HL-60 (cell line): Measurements from ENCODE around the gene HECTD4.

Source experiments
- DNase-seq, 2 experiments: peaks; one replicate each; pipeline ENCODE4 v3.0.0-alpha.2; 2010 to 2020; ENCODE audit warnings: low read depth in 1 of 2, low spot score in 1 of 2
- H3K27ac ChIP-seq: fragments of 250-450 bp; sonication (Bioruptor Pico); replicated peaks from 2 replicates; pipeline ENCODE4 v1.5.1; 2020; ENCODE audit warnings: mild to moderate bottlenecking, moderate library complexity
- H3K27me3 ChIP-seq: fragments of 250-450 bp; sonication (Bioruptor Pico); 2 replicates; pipeline ENCODE4 v1.5.1; 2021; ENCODE audit warnings: mild to moderate bottlenecking, moderate library complexity; ENCODE audit not compliant: insufficient read depth, poor library complexity, severe bottlenecking
- H3K4me3 ChIP-seq: replicated peaks from 2 replicates; pipeline ENCODE4 v1.5.1; 2011; ENCODE audit warnings: mild to moderate bottlenecking, control low read depth, low read length; ENCODE audit not compliant: insufficient read depth
- GABPA ChIP-seq: IDR thresholded peaks from 2 replicates; pipeline ENCODE4 v1.6.1; 2012; ENCODE audit warnings: low read depth
- POLR2AphosphoS5 ChIP-seq: IDR thresholded peaks from 2 replicates; pipeline ENCODE4 v1.6.1; 2012; ENCODE audit warnings: low read depth
- SPI1 ChIP-seq: IDR thresholded peaks from 2 replicates; pipeline ENCODE4 v1.6.1; 2012; ENCODE audit warnings: low read depth, mild to moderate bottlenecking, borderline replicate concordance
- TF ChIP-seq, protein P1 (sequence below): IDR thresholded peaks from 2 replicates; pipeline ENCODE4 v1.6.1; 2012; ENCODE audit warnings: low read depth; ENCODE audit not compliant: insufficient replicate concordance
- TF ChIP-seq, protein P2 (sequence below): IDR thresholded peaks from one replicate; pipeline ENCODE4 v1.5.1; 2011; ENCODE audit warnings: low read length, control low read depth, inconsistent platforms; ENCODE audit not compliant: insufficient read depth

HECTD4 gene

GRCh38 chr12:112285600-112286401 lies 96.4 kb downstream of the HECTD4 start:
- no peak for DNase-seq
- TF ChIP-seq, protein P1, sequence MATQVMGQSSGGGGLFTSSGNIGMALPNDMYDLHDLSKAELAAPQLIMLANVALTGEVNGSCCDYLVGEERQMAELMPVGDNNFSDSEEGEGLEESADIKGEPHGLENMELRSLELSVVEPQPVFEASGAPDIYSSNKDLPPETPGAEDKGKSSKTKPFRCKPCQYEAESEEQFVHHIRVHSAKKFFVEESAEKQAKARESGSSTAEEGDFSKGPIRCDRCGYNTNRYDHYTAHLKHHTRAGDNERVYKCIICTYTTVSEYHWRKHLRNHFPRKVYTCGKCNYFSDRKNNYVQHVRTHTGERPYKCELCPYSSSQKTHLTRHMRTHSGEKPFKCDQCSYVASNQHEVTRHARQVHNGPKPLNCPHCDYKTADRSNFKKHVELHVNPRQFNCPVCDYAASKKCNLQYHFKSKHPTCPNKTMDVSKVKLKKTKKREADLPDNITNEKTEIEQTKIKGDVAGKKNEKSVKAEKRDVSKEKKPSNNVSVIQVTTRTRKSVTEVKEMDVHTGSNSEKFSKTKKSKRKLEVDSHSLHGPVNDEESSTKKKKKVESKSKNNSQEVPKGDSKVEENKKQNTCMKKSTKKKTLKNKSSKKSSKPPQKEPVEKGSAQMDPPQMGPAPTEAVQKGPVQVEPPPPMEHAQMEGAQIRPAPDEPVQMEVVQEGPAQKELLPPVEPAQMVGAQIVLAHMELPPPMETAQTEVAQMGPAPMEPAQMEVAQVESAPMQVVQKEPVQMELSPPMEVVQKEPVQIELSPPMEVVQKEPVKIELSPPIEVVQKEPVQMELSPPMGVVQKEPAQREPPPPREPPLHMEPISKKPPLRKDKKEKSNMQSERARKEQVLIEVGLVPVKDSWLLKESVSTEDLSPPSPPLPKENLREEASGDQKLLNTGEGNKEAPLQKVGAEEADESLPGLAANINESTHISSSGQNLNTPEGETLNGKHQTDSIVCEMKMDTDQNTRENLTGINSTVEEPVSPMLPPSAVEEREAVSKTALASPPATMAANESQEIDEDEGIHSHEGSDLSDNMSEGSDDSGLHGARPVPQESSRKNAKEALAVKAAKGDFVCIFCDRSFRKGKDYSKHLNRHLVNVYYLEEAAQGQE = no peak
- TF ChIP-seq SPI1 (no peak), POLR2AphosphoS5 (no peak), GABPA (no peak)
- TF ChIP-seq, protein P2, sequence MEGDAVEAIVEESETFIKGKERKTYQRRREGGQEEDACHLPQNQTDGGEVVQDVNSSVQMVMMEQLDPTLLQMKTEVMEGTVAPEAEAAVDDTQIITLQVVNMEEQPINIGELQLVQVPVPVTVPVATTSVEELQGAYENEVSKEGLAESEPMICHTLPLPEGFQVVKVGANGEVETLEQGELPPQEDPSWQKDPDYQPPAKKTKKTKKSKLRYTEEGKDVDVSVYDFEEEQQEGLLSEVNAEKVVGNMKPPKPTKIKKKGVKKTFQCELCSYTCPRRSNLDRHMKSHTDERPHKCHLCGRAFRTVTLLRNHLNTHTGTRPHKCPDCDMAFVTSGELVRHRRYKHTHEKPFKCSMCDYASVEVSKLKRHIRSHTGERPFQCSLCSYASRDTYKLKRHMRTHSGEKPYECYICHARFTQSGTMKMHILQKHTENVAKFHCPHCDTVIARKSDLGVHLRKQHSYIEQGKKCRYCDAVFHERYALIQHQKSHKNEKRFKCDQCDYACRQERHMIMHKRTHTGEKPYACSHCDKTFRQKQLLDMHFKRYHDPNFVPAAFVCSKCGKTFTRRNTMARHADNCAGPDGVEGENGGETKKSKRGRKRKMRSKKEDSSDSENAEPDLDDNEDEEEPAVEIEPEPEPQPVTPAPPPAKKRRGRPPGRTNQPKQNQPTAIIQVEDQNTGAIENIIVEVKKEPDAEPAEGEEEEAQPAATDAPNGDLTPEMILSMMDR = no peak
- Histone ChIP-seq H3K4me3 (no peak overlapping the region), H3K27ac (no peak overlapping the region), H3K27me3 (no peaks in the 10 kb centered on the region)

DNA sequence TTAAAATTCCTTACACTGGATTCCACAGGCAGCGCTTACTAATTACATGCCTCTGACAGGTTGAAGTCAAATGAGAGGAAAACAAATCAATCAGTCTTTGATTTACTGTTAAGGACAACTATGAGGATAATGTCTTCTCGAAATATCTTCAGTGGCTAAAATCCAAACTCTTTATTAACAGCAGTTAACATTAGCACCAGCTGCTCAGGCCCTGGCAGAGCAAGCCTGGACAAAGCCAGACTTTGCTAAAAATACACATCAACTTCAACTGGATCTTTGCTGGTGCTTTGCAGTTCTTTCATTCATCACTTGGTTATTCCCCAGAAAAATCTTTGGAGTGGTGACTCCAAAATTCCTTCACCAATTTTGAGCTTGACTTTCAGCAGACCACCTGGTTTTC lies 98.7 kb downstream of the HECTD4 start:
- Histone ChIP-seq H3K27me3 (no peaks in the 10 kb centered on the region), H3K27ac (no peak overlapping the region), H3K4me3 (no peak overlapping the region)
- DNase-seq = no peak
- no peak for TF ChIP-seq SPI1
- TF ChIP-seq, protein P1 = no peak
- TF ChIP-seq, protein P2 = no peak
- no peak for TF ChIP-seq GABPA
- TF ChIP-seq POLR2AphosphoS5 = no peak

GRCh38 chr12:112282920-112283319 lies 99.3 kb downstream of the HECTD4 start:
- no peak for DNase-seq
- no peaks in the 10 kb centered on the region for H3K27me3 ChIP-seq
- TF ChIP-seq GABPA (no peak), POLR2AphosphoS5 (no peak), SPI1 (no peak)
- no peak overlapping the region for H3K27ac ChIP-seq
- no peak overlapping the region for H3K4me3 ChIP-seq

DNA sequence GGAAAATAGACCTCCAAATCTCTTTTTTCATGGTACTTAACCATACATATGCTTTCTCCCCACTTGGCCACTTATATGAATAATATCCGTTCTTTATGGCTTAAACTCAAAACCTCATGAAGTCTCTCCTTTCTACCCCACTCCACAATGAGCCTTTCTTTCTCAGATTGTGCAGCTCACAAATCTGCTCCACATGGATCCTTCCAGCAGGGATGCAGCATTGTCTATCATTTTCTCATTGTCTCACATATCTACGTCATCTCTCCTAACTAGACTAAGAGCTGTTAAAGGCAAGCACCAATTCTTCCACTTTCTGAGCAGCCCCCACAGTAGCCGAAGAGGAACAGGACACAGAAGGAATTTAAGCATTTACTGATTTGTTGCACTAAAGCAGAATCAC lies 106.4 kb downstream of the HECTD4 start:
- DNase-seq = no peak
- H3K27me3 ChIP-seq = no peaks in the 10 kb centered on the region
- no peak overlapping the region for H3K27ac ChIP-seq
- TF ChIP-seq SPI1 (no peak), GABPA (no peak), POLR2AphosphoS5 (no peak)
- TF ChIP-seq, protein P1 = no peak
- TF ChIP-seq, protein P2 = no peak
- H3K4me3 ChIP-seq = no peak overlapping the region
